B cell (primary cell): ENCODE results near the gene DSTYK. TPM values are rescaled to one million over a fixed set of nuclear protein-coding genes. Genes with fewer than 3 reads are reported as not detected.
"Not testable (repeated sequence)": the region's sequence is repeated elsewhere in the genome, so short reads cannot be mapped to it uniquely, and the experiment has no call there.

Experiments
- ATAC-seq: fragments of 200-7000 bp; cut with Tn5 transposase; one replicate; pipeline ENCODE4 v1.10.0; 2021; ENCODE audit warnings: low read depth, mild to moderate bottlenecking, moderate number of reproducible peaks, moderate library complexity
- CTCF ChIA-PET: fragments of 350-600 bp; sonication (Branson Sonifier 250); formaldehyde crosslinking; loops from one replicate; lab custom pipeline; 2021; ENCODE audit warnings: antibody characterized with exemption, inconsistent platforms; lab: Charles Lee
- POLR2A ChIA-PET: fragments of 350-600 bp; sonication (Branson Sonifier 250); formaldehyde crosslinking; loops from one replicate; lab custom pipeline; 2021; ENCODE audit warnings: antibody characterized with exemption; lab: Charles Lee
- DNase-seq: peaks from one replicate; pipeline ENCODE4 v3.0.0; 2013
- H2AFZ ChIP-seq: 2 replicates; pipeline ENCODE4 v1.6.1; 2012; ENCODE audit warnings: mild to moderate bottlenecking, low read depth, low read length; ENCODE audit not compliant: insufficient read depth, poor library complexity, severe bottlenecking
- H3K27ac ChIP-seq, 2 donors: 1 replicate in 1 of 2; 2 replicates in 1 of 2; pipeline ENCODE4 v1.5.1; 2012 to 2013; ENCODE audit warnings: low read length in 2 of 2, mild to moderate bottlenecking in 2 of 2, moderate library complexity in 1 of 2
- H3K27me3 ChIP-seq, 4 experiments: fragments of 200-600 bp in 1 of 4; sonication (generic) in 1 of 4; replicated peaks in 1 of 4; 1 replicate in 2 of 4; 2 replicates in 2 of 4; pipeline versions ENCODE4 v1.6.1 to v1.7.0; 2013 to 2016; ENCODE audit warnings: low read length in 3 of 4, mild to moderate bottlenecking in 2 of 4, mixed read lengths in 1 of 4, moderate library complexity in 1 of 4; ENCODE audit not compliant: insufficient read depth in 4 of 4, control insufficient read depth in 3 of 4; ENCODE audit errors: control extremely low read depth in 1 of 4
- H3K36me3 ChIP-seq, 2 experiments: replicated peaks in 1 of 2; 1 replicate in 1 of 2; 2 replicates in 1 of 2; pipeline versions ENCODE4 v1.6.1 to v1.7.1; 2013; ENCODE audit warnings: low read length in 1 of 2; ENCODE audit not compliant: insufficient read depth in 2 of 2, control insufficient read depth in 1 of 2; ENCODE audit errors: control extremely low read depth in 1 of 2, extremely low read depth in 1 of 2
- H3K4me1 ChIP-seq, 2 donors: fragments of 200-600 bp in 1 of 2; sonication (generic) in 1 of 2; 1 replicate in 1 of 2; 2 replicates in 1 of 2; pipeline versions ENCODE4 v1.5.1 to v1.6.1; 2013 to 2017; ENCODE audit warnings: low read length in 2 of 2; ENCODE audit not compliant: control insufficient read depth in 2 of 2, insufficient read depth in 2 of 2
- H3K4me2 ChIP-seq: replicated peaks from 2 replicates; pipeline ENCODE3; 2012; ENCODE audit warnings: mild to moderate bottlenecking, low read depth, low read length; ENCODE audit not compliant: poor library complexity, severe bottlenecking
- H3K4me3 ChIP-seq, 5 experiments: fragments of 200-600 bp in 1 of 5; sonication (generic) in 1 of 5; 1 replicate in 3 of 5; 2 replicates in 2 of 5; pipeline versions ENCODE4 v1.5.1 to v1.7.0; 2011 to 2016; ENCODE audit warnings: low read length in 4 of 5, mild to moderate bottlenecking in 4 of 5, low read depth in 2 of 5, control low read depth in 1 of 5, moderate library complexity in 1 of 5; ENCODE audit not compliant: insufficient read depth in 1 of 5; ENCODE audit errors: control extremely low read depth in 1 of 5, extremely low read depth in 1 of 5
- H3K79me2 ChIP-seq: fragments of 200-600 bp; sonication (generic); one replicate; pipeline ENCODE4 v1.6.0; 2016; ENCODE audit warnings: low read length; ENCODE audit not compliant: control insufficient read depth, insufficient read depth
- H3K9ac ChIP-seq: fragments of 200-600 bp; sonication (generic); 2 replicates; pipeline ENCODE4 v1.6.1; 2017; ENCODE audit warnings: mild to moderate bottlenecking, low read length, moderate library complexity
- H3K9me3 ChIP-seq, 3 donors: one replicate each; pipeline versions ENCODE4 v1.6.1 to v1.7.1; 2013; ENCODE audit warnings: low read length in 2 of 3; ENCODE audit not compliant: control insufficient read depth in 2 of 3, insufficient read depth in 1 of 3; ENCODE audit errors: control extremely low read depth in 1 of 3
- H4K20me1 ChIP-seq: 2 replicates; pipeline ENCODE4 v1.6.0; 2012; ENCODE audit warnings: mild to moderate bottlenecking, low read length; ENCODE audit not compliant: insufficient read depth, control insufficient read depth, poor library complexity, severe bottlenecking
- H3K27ac Mint-ChIP-seq: one replicate; pipeline ENCODE4 v1.8.0; 2021; ENCODE audit warnings: mixed read lengths
- H3K27me3 Mint-ChIP-seq: one replicate; pipeline ENCODE4 v1.8.0; 2021; ENCODE audit warnings: mixed read lengths
- H3K4me1 Mint-ChIP-seq: one replicate; pipeline ENCODE4 v1.8.0; 2021; ENCODE audit warnings: mixed read lengths
- H3K4me3 Mint-ChIP-seq: one replicate; pipeline ENCODE4 v1.8.0; 2021; ENCODE audit warnings: mixed read lengths
- H3K9me3 Mint-ChIP-seq: one replicate; pipeline ENCODE4 v1.8.0; 2022; ENCODE audit warnings: mixed read lengths; ENCODE audit not compliant: insufficient read depth
- CTCF ChIP-seq: fragments of 200-600 bp; IDR thresholded peaks from one replicate; pipeline ENCODE4 v1.8.0; 2022; ENCODE audit warnings: antibody characterized with exemption, mild to moderate bottlenecking
- EZH2 ChIP-seq: IDR thresholded peaks from 2 replicates; pipeline ENCODE4 v1.6.1; 2012; ENCODE audit warnings: borderline replicate concordance, low read depth, mild to moderate bottlenecking, moderate library complexity, low read length; ENCODE audit not compliant: insufficient read depth, poor library complexity, severe bottlenecking
- WGBS: methylation state at CpG from one replicate; pipeline ENCODE4 v1.1.5; 2013; ENCODE audit warnings: missing lambda C conversion rate; ENCODE audit not compliant: insufficient coverage; 5-methylcytosine and 5-hydroxymethylcytosine counted together
- intact Hi-C: fragments of 100-400 bp; cut with micrococcal nuclease; formaldehyde crosslinking; loops from one replicate; pipeline ENCODE4 v1.10.0; 2022
- polyA plus RNA-seq: library from polyadenylated mRNA; depleted of rRNA; stranded (reverse); fragments of >200 nt; gene quantifications from 2 replicates; pipeline ENCODE4 v1.2.3, GENCODE V29; 2012
- total RNA-seq, 2 donors: library from RNA; stranded (reverse); fragments of 120-200 nt in 1 of 2; gene quantifications; 1 replicate in 1 of 2; 2 replicates in 1 of 2; pipeline versions ENCODE4 v1.2.3 to v1.2.4, GENCODE V29; 2013 to 2022

The DSTYK gene
- total and polyA plus RNA-seq, 2 donors (not counting 1 experiment from before 2014, with no cell fraction given): 3.6 to 15.7 TPM

GRCh38 chr1:205158048-205158616 is 53.4 kb downstream of the DSTYK start:
- Mint-ChIP-seq H3K27me3 (no peaks in the 10 kb centered on the region), H3K4me3 (no peak overlapping the region), H3K4me1 (no peaks in the 10 kb centered on the region), H3K27ac (no peak overlapping the region), H3K9me3 (no peaks in the 10 kb centered on the region)
- H3K27me3 ChIP-seq: no peaks in the 10 kb centered on the region
- H3K79me2 ChIP-seq: no peaks in the 10 kb centered on the region
- H3K27ac ChIP-seq: no peak overlapping the region
- ChIA-PET POLR2A (interaction anchor here (0.6 kb wide), 1 partner anchor 1432 kb away, joined by 3 read pairs; no protein-coding TSS in a partner anchor), CTCF (interaction anchor here (0.7 to 1.5 kb wide), 4 partner anchors 17 to 169 kb away, joined by 3 to 5 read pairs (median 4); no protein-coding TSS in a partner anchor)
- no peak for ATAC-seq
- peaks cover 3 to 21% (median 18%) of the 10 kb centered on the region in 3 donors for H3K9me3 ChIP-seq
- H2AFZ ChIP-seq: no peak overlapping the region
- H3K4me1 ChIP-seq: no peaks in the 10 kb centered on the region
- H3K4me2 ChIP-seq: no peak overlapping the region
- H3K4me3 ChIP-seq: no peak overlapping the region
- TF ChIP-seq EZH2 (no peak), CTCF (no peak)
- H3K9ac ChIP-seq: no peak overlapping the region
- no peaks in the 10 kb centered on the region for H4K20me1 ChIP-seq
- intact Hi-C loops: no loop called here
- no peak for DNase-seq
- no CpG with 5 or more reads among the region's 2 CpGs for WGBS
- peaks cover 33 to 84% of the 10 kb centered on the region in 2 experiments for H3K36me3 ChIP-seq

- H3K4me3 ChIP-seq, H3K4me1 ChIP-seq, H3K27ac ChIP-seq, H3K9me3 Mint-ChIP-seq, H3K27ac Mint-ChIP-seq, ATAC-seq, H3K4me3 Mint-ChIP-seq, H3K9ac ChIP-seq, H2AFZ ChIP-seq, H3K27me3 Mint-ChIP-seq, H3K27me3 ChIP-seq, POLR2A ChIA-PET, H3K4me2 ChIP-seq, DNase-seq, H4K20me1 ChIP-seq, intact Hi-C loops, H3K4me1 Mint-ChIP-seq, H3K79me2 ChIP-seq: not testable (repeated sequence)
- peaks cover 3 to 21% (median 18%) of the 10 kb centered on the region in 3 donors for H3K9me3 ChIP-seq
- H3K36me3 ChIP-seq: peaks cover 31 to 69% of the 10 kb centered on the region in 2 experiments
- CTCF ChIA-PET: interaction anchor here (1.3 kb wide), 1 partner anchor 14 kb away, joined by 5 read pairs; no protein-coding TSS in a partner anchor
- 100% methylated on average over 2 of the region's 3 CpGs for WGBS
Measured at GRCh38 chr1:205155665-205156377, 55.7 kb downstream of the DSTYK start.
